HepG2 (cell line): ENCODE results near the gene SUZ12. TPM values are rescaled to one million over a fixed set of nuclear protein-coding genes. Genes with fewer than 3 reads are reported as not detected.
A peak's percentile ranks its signal among the peaks of the same experiment; 100 is the strongest.

Experiments
- ATAC-seq: fragments of 200-7000 bp; cut with Tn5 transposase; 3 replicates; pipeline ENCODE4 v1.9.1; 2020; ENCODE audit warnings: mild to moderate bottlenecking, moderate library complexity
- BruUV-seq: library from RNA; stranded (reverse); fragments of 400-500 nt; replicated peaks from 2 replicates; lab custom pipeline; 2021; lab: Mats Ljungman, UMichigan
- CTCF ChIA-PET: fragments of 300-600 bp; formaldehyde crosslinking; extraction: SDS; loops from one replicate; lab custom pipeline; 2021; ENCODE audit warnings: low total read pairs, inconsistent platforms, low intra/inter-chr PET ratio; lab: Yijun Ruan, JAX
- POLR2A ChIA-PET: fragments of 350-600 bp; sonication (Branson Sonifier 250); formaldehyde crosslinking; loops from one replicate; lab custom pipeline; 2020; ENCODE audit warnings: antibody characterized with exemption, inconsistent platforms; lab: Yijun Ruan, JAX
- DNase-seq: peaks from one replicate; pipeline ENCODE4 v3.0.0-alpha.2; 2015; ENCODE audit warnings: low spot score
- FAIRE-seq: peaks from 3 replicates; lab custom pipeline; 2011; peaks lifted over from hg19 to GRCh38; lab: Jason Lieb, UNC
- H2AFZ ChIP-seq: one replicate; pipeline ENCODE4 v1.6.1; 2011; ENCODE audit warnings: low read length, inconsistent platforms
- H3K27ac ChIP-seq: fragments of 300-600 bp; 3 replicates; pipeline ENCODE4 v1.8.0; 2011; ENCODE audit warnings: mixed run types, mild to moderate bottlenecking, mixed read lengths, low read length, inconsistent platforms; ENCODE audit not compliant: insufficient read depth; ENCODE audit errors: extremely low read length
- H3K27me3 ChIP-seq, 2 experiments: fragments of 200-600 bp in 1 of 2; 2 replicates in 1 of 2; 3 replicates in 1 of 2; pipeline versions ENCODE4 v1.6.0 to v1.8.0; 2011; ENCODE audit warnings: low read length in 2 of 2, mild to moderate bottlenecking in 2 of 2, moderate library complexity in 2 of 2, inconsistent platforms in 1 of 2; ENCODE audit not compliant: insufficient read depth in 2 of 2, control insufficient read depth in 1 of 2
- H3K36me3 ChIP-seq, 2 experiments: fragments of 200-600 bp in 1 of 2; replicated peaks in 1 of 2; 2 replicates in 1 of 2; 3 replicates in 1 of 2; pipeline versions ENCODE4 v1.5.1 to v1.8.0; 2011; ENCODE audit warnings: low read length in 2 of 2, inconsistent platforms in 1 of 2; ENCODE audit not compliant: insufficient read depth in 2 of 2, control insufficient read depth in 1 of 2
- H3K4me1 ChIP-seq: 2 replicates; pipeline ENCODE4 v1.5.1; 2012; ENCODE audit warnings: low read length, inconsistent platforms; ENCODE audit not compliant: insufficient read depth
- H3K4me2 ChIP-seq: 2 replicates; pipeline ENCODE4 v1.6.0; 2011; ENCODE audit warnings: low read depth, low read length, inconsistent platforms
- H3K4me3 ChIP-seq, 3 experiments: fragments of 200-600 bp in 1 of 3; sonication (generic), shearing (Covaris generic) in 1 of 3; replicated peaks in 1 of 3; 2 replicates each; pipeline ENCODE4 v1.5.1; 2011 to 2016; ENCODE audit warnings: low read length in 3 of 3, inconsistent platforms in 2 of 3, low read depth in 2 of 3, mild to moderate bottlenecking in 2 of 3, control low read depth in 1 of 3, mixed read lengths in 1 of 3; ENCODE audit not compliant: insufficient read depth in 1 of 3
- H3K79me2 ChIP-seq: one replicate; pipeline ENCODE4 v1.6.1; 2011; ENCODE audit warnings: low read length, inconsistent platforms; ENCODE audit not compliant: insufficient read depth
- H3K9ac ChIP-seq: 2 replicates; pipeline ENCODE4 v1.6.0; 2011; ENCODE audit warnings: mild to moderate bottlenecking, low read depth, low read length, inconsistent platforms; ENCODE audit not compliant: insufficient read depth
- H3K9me3 ChIP-seq: 2 replicates; pipeline ENCODE4 v1.5.1; 2012; ENCODE audit warnings: mild to moderate bottlenecking, low read length
- H4K20me1 ChIP-seq: 2 replicates; pipeline ENCODE4 v1.6.0; 2011; ENCODE audit warnings: inconsistent platforms, mild to moderate bottlenecking, low read length, moderate library complexity; ENCODE audit not compliant: insufficient read depth
- DMAP1 ChIP-seq: IDR thresholded peaks from 2 replicates; pipeline ENCODE4 v1.6.1; 2016
- HES4 ChIP-seq: sonication (generic); formaldehyde crosslinking; IDR thresholded peaks from 2 replicates; pipeline ENCODE4 v1.9.0; 2021; ENCODE audit warnings: mild to moderate bottlenecking, missing genetic modification reagents, borderline replicate concordance
- IKZF4 ChIP-seq: sonication (generic); formaldehyde crosslinking; IDR thresholded peaks from 2 replicates; pipeline ENCODE4 v1.5.1; 2020; ENCODE audit warnings: borderline replicate concordance, mild to moderate bottlenecking, low read depth, missing genetic modification reagents; ENCODE audit errors: not compliant biosample characterization
- RBFOX2 ChIP-seq: fragments of 200-400 bp; formaldehyde crosslinking; IDR thresholded peaks from 2 replicates; pipeline ENCODE4 v1.6.1; 2017; ENCODE audit warnings: low read depth, mild to moderate bottlenecking, low read length
- RNF2 ChIP-seq: fragments of 450-650 bp; conservative IDR thresholded peaks from 2 replicates; pipeline ENCODE4 v1.6.1; 2016; ENCODE audit warnings: low read depth
- SPEN ChIP-seq: sonication (generic); formaldehyde crosslinking; IDR thresholded peaks from 2 replicates; pipeline ENCODE4 v1.5.1; 2020; ENCODE audit warnings: low read depth, mild to moderate bottlenecking, missing genetic modification reagents
- TOPORS ChIP-seq: sonication (generic); formaldehyde crosslinking; IDR thresholded peaks from 2 replicates; pipeline ENCODE4 v1.8.0; 2023; ENCODE audit warnings: mild to moderate bottlenecking, missing genetic modification reagents
- YEATS4 ChIP-seq: sonication (generic); formaldehyde crosslinking; IDR thresholded peaks from 2 replicates; pipeline ENCODE4 v1.4.0; 2020; ENCODE audit warnings: missing genetic modification reagents, borderline replicate concordance
- ZFX ChIP-seq: sonication (generic); formaldehyde crosslinking; IDR thresholded peaks from 2 replicates; pipeline ENCODE4 v1.4.0; 2020; ENCODE audit warnings: mild to moderate bottlenecking, low read depth, missing genetic modification reagents, moderate library complexity
- ZFY ChIP-seq: sonication (generic); formaldehyde crosslinking; IDR thresholded peaks from 2 replicates; pipeline ENCODE4 v1.4.0; 2020; ENCODE audit warnings: missing genetic modification reagents
- ZNF263 ChIP-seq: sonication (generic); formaldehyde crosslinking; IDR thresholded peaks from 2 replicates; pipeline ENCODE4 v1.4.0; 2020; ENCODE audit warnings: missing genetic modification reagents
- ZNF616 ChIP-seq: sonication (generic); formaldehyde crosslinking; IDR thresholded peaks from 2 replicates; pipeline ENCODE4 v1.5.0; 2020; ENCODE audit warnings: low read depth, mild to moderate bottlenecking, missing genetic modification reagents
- ZNF768 ChIP-seq: sonication (generic); formaldehyde crosslinking; IDR thresholded peaks from 2 replicates; pipeline ENCODE4 v1.4.0; 2020; ENCODE audit warnings: missing genetic modification reagents
- WGBS: methylation state at CpG from one replicate; pipeline ENCODE4 v1.1.6; 2017; ENCODE audit warnings: low lambda C conversion rate; 5-methylcytosine and 5-hydroxymethylcytosine counted together
- in situ Hi-C: cut with HindIII; loops from 2 replicates; pipeline ENCODE4 v1.10.0; 2017; ENCODE audit warnings: low pct_unique_long_range_greater_than_20kb; ENCODE audit not compliant: extremely low pct_ligation_motif_present
- intact Hi-C: fragments of 100-400 bp; cut with micrococcal nuclease; formaldehyde crosslinking; loops from one replicate; pipeline ENCODE4 v1.10.0; 2022; ENCODE audit not compliant: unreplicated experiment
- polyA plus RNA-seq, 8 experiments: library from polyadenylated mRNA; depleted of rRNA in 3 of 8; stranded (reverse) in 7 of 8; unstranded in 1 of 8; fragments of >200 nt; fragmentation: Illumina TruSeq in 4 of 8; extraction: Trizol in 4 of 8; gene quantifications; 2 replicates each; pipeline versions ENCODE4 v1.2.1 to v1.2.3, GENCODE V29; 2011 to 2016; ENCODE audit warnings: low read depth in 4 of 8, missing spikeins in 1 of 8, mixed read lengths in 1 of 8; ENCODE audit not compliant: insufficient read depth in 1 of 8
- total RNA-seq, 5 experiments: library from RNA; depleted of rRNA; stranded (reverse); fragments of >200 nt; fragmentation: Illumina TruSeq; extraction: Trizol; gene quantifications; 2 replicates each; pipeline ENCODE4 v1.2.3, GENCODE V29; 2016; ENCODE audit warnings: low read depth in 1 of 5
- TF ChIP-seq, protein P1 (sequence below): sonication (generic); formaldehyde crosslinking; IDR thresholded peaks from 2 replicates; pipeline ENCODE4 v1.4.0; 2020; ENCODE audit warnings: missing genetic modification reagents, borderline replicate concordance
- TF ChIP-seq, protein P2 (sequence below): conservative IDR thresholded peaks from 2 replicates; pipeline ENCODE4 v1.6.1; 2018; ENCODE audit warnings: missing genetic modification reagents
- TF ChIP-seq, protein P3 (sequence below): sonication (generic); formaldehyde crosslinking; IDR thresholded peaks from 2 replicates; pipeline ENCODE4 v1.4.0; 2020; ENCODE audit warnings: missing genetic modification reagents

The SUZ12 gene
- total and polyA plus RNA-seq, 2 of the 13 experiments (the other 11 are each of a cell fraction or from before 2014, with no cell fraction given): 11.7 to 15.6 TPM

GRCh38 chr17:32007463-32008298 is 70.9 kb downstream of the SUZ12 start:
- FAIRE-seq (no peak), DNase-seq (no peak), ATAC-seq (peak; percentile 84)
- Histone ChIP-seq H3K4me3 (peak overlapping the region; percentile 88 to 100 (median 98)), H4K20me1 (no peaks in the 10 kb centered on the region), H3K27me3 (no peaks in the 10 kb centered on the region; a peak in 1 of 5 replicates), H3K9ac (peak overlapping the region; percentile 64), H3K4me1 (peaks cover 22% of the 10 kb centered on the region), H3K9me3 (no peaks in the 10 kb centered on the region), H3K36me3 (no peaks in the 10 kb centered on the region), H3K27ac (peak overlapping the region; percentile 23), H3K4me2 (peak overlapping the region; percentile 98), H3K79me2 (peaks cover 27% of the 10 kb centered on the region), H2AFZ (peak overlapping the region; percentile 63)
- intact Hi-C loops (no loop called here), in situ Hi-C loops (no loop called here)
- no TSS peak for BruUV-seq
- under 1% methylated on average over 20 of the region's 80 CpGs for WGBS
- POLR2A ChIA-PET: interaction anchor here (0.9 kb wide), 1 partner anchor 9 kb away, joined by 3 read pairs; no protein-coding TSS in a partner anchor
- CTCF ChIA-PET: no interaction called here
- TF ChIP-seq, protein P1, sequence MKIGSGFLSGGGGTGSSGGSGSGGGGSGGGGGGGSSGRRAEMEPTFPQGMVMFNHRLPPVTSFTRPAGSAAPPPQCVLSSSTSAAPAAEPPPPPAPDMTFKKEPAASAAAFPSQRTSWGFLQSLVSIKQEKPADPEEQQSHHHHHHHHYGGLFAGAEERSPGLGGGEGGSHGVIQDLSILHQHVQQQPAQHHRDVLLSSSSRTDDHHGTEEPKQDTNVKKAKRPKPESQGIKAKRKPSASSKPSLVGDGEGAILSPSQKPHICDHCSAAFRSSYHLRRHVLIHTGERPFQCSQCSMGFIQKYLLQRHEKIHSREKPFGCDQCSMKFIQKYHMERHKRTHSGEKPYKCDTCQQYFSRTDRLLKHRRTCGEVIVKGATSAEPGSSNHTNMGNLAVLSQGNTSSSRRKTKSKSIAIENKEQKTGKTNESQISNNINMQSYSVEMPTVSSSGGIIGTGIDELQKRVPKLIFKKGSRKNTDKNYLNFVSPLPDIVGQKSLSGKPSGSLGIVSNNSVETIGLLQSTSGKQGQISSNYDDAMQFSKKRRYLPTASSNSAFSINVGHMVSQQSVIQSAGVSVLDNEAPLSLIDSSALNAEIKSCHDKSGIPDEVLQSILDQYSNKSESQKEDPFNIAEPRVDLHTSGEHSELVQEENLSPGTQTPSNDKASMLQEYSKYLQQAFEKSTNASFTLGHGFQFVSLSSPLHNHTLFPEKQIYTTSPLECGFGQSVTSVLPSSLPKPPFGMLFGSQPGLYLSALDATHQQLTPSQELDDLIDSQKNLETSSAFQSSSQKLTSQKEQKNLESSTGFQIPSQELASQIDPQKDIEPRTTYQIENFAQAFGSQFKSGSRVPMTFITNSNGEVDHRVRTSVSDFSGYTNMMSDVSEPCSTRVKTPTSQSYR: peak; percentile 21; the same call in 1 of the 2 replicates
- TF ChIP-seq DMAP1 (CRISPR knock-in tag) (peak; percentile 15; the same call in 1 of the 2 replicates), ZNF263 (CRISPR knock-in tag) (peak; percentile 46; the same call in 1 of the 2 replicates), ZNF616 (CRISPR knock-in tag) (peak; percentile 38; the same call in 1 of the 2 replicates), IKZF4 (CRISPR knock-in tag) (no peak), ZFX (CRISPR knock-in tag) (peak; percentile 49), RBFOX2 (peak; percentile 35; the same call in 1 of the 2 replicates), HES4 (CRISPR knock-in tag) (peak; percentile 7; the same call in 1 of the 2 replicates), ZFY (peak; percentile 45; the same call in 1 of the 2 replicates), SPEN (0 out of 2 replicates have a peak, but pooled peaks have one; percentile 8), TOPORS (CRISPR knock-in tag) (0 out of 2 replicates have a peak, but pooled peaks have one; percentile 4), RNF2 (no peak), ZNF768 (CRISPR knock-in tag) (peak; percentile 24; the same call in 1 of the 2 replicates), YEATS4 (CRISPR knock-in tag) (0 out of 2 replicates have a peak, but pooled peaks have one; percentile 0)
- TF ChIP-seq, protein P2, sequence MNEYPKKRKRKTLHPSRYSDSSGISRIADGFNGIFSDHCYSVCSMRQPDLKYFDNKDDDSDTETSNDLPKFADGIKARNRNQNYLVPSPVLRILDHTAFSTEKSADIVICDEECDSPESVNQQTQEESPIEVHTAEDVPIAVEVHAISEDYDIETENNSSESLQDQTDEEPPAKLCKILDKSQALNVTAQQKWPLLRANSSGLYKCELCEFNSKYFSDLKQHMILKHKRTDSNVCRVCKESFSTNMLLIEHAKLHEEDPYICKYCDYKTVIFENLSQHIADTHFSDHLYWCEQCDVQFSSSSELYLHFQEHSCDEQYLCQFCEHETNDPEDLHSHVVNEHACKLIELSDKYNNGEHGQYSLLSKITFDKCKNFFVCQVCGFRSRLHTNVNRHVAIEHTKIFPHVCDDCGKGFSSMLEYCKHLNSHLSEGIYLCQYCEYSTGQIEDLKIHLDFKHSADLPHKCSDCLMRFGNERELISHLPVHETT: no peak
- TF ChIP-seq, protein P3, sequence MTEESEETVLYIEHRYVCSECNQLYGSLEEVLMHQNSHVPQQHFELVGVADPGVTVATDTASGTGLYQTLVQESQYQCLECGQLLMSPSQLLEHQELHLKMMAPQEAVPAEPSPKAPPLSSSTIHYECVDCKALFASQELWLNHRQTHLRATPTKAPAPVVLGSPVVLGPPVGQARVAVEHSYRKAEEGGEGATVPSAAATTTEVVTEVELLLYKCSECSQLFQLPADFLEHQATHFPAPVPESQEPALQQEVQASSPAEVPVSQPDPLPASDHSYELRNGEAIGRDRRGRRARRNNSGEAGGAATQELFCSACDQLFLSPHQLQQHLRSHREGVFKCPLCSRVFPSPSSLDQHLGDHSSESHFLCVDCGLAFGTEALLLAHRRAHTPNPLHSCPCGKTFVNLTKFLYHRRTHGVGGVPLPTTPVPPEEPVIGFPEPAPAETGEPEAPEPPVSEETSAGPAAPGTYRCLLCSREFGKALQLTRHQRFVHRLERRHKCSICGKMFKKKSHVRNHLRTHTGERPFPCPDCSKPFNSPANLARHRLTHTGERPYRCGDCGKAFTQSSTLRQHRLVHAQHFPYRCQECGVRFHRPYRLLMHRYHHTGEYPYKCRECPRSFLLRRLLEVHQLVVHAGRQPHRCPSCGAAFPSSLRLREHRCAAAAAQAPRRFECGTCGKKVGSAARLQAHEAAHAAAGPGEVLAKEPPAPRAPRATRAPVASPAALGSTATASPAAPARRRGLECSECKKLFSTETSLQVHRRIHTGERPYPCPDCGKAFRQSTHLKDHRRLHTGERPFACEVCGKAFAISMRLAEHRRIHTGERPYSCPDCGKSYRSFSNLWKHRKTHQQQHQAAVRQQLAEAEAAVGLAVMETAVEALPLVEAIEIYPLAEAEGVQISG (CRISPR knock-in tag): peak; percentile 0; the same call in 1 of the 2 replicates
